Stomach (tissue), 4 donors: ENCODE measurements around the gene OLFML1.

Experiments used
- EP300 ChIP-seq: sonication (generic); formaldehyde crosslinking; IDR thresholded peaks from one replicate; pipeline ENCODE4 v1.6.1; 2017; ENCODE audit warnings: antibody characterized with exemption
- POLR2AphosphoS5 ChIP-seq, 3 donors: sonication (generic); formaldehyde crosslinking; IDR thresholded peaks; one replicate each; pipeline ENCODE4 v1.6.1; 2016; ENCODE audit warnings: antibody characterized with exemption in 3 of 3
- TF ChIP-seq, protein P1 (sequence below), 7 experiments: fragments of 450-650 bp in 4 of 7; fragments of 200-600 bp in 3 of 7; sonication (generic) in 3 of 7; IDR thresholded peaks; one replicate each; pipeline ENCODE4 v1.5.1; 2016 to 2019; ENCODE audit warnings: antibody characterized with exemption in 7 of 7, control low read depth in 2 of 7, mild to moderate bottlenecking in 1 of 7

DNA sequence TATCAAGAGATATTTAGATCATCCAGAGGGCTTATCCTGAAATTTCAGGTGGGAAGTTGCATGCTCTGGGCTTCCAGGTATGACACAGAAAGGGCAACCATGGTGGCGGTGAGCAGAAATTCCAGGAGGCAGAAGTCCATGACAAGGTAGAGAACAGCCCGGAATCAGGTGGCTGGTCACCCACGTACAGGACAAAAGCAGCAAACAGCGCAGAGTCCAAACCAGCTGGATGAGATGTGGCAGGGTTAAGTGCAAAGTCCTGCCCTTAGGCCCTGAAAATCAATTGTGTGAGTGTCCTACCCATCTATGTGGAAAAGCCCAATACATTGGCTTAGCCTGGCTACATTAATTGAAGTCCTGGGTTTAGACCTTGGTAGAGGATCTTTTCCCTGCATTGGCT is 40.1 kb downstream of the OLFML1 start:
- TF ChIP-seq, protein P1, sequence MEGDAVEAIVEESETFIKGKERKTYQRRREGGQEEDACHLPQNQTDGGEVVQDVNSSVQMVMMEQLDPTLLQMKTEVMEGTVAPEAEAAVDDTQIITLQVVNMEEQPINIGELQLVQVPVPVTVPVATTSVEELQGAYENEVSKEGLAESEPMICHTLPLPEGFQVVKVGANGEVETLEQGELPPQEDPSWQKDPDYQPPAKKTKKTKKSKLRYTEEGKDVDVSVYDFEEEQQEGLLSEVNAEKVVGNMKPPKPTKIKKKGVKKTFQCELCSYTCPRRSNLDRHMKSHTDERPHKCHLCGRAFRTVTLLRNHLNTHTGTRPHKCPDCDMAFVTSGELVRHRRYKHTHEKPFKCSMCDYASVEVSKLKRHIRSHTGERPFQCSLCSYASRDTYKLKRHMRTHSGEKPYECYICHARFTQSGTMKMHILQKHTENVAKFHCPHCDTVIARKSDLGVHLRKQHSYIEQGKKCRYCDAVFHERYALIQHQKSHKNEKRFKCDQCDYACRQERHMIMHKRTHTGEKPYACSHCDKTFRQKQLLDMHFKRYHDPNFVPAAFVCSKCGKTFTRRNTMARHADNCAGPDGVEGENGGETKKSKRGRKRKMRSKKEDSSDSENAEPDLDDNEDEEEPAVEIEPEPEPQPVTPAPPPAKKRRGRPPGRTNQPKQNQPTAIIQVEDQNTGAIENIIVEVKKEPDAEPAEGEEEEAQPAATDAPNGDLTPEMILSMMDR (IDR thresholded peaks at IDR 0.05), result no peak
- TF ChIP-seq POLR2AphosphoS5 (IDR thresholded peaks at IDR 0.05), result no peak
- TF ChIP-seq EP300, result no peak
